ENCODE data around the gene GABRR2. TPM values are rescaled to one million over a fixed set of nuclear protein-coding genes. Genes with fewer than 3 reads are reported as not detected.

The GABRR2 gene
- total and polyA plus RNA-seq, 10 of the 15 experiments (the other 5 are each of a cell fraction or from before 2014, with no cell fraction given) = 0.16 to 0.72 (median 0.32) TPM; not detected in 2

GRCh38 chr6:89268776-89269175, 46.3 kb downstream of the GABRR2 start:
- Histone ChIP-seq H2AFZ (ENCODE audit: control insufficient read depth, low read depth, low read length) (no peak overlapping the region), H3K9me3 (replicated peaks; ENCODE audit: control insufficient read depth, insufficient read depth, low read length) (no peaks in the 10 kb centered on the region), H3K27me3 (replicated peaks in 1 of 2; ENCODE audit: control insufficient read depth in 2 of 2, insufficient read depth in 2 of 2, low read length in 1 of 2) (no peaks in the 10 kb centered on the region), H3K79me2 (ENCODE audit: control insufficient read depth, insufficient read depth, low read length) (no peaks in the 10 kb centered on the region), H3K4me1 (ENCODE audit: control insufficient read depth, insufficient read depth, low read length) (peaks cover 22% of the 10 kb centered on the region), H3K36me3 (ENCODE audit: control insufficient read depth in 2 of 2, insufficient read depth in 2 of 2, low read length in 1 of 2) (no peaks in the 10 kb centered on the region), H3K9ac (ENCODE audit: control insufficient read depth, insufficient read depth, low read length) (no peak overlapping the region), H4K20me1 (ENCODE audit: control insufficient read depth, insufficient read depth) (no peaks in the 10 kb centered on the region), H3K27ac (ENCODE audit: control insufficient read depth, insufficient read depth) (no peak overlapping the region), H3K4me3 (no peak overlapping the region), H3K4me2 (ENCODE audit: control insufficient read depth, insufficient read depth) (no peak overlapping the region)
- DNase-seq (ENCODE audit: low read depth, low spot score) (no peak), ATAC-seq (no peak), FAIRE-seq (no peak)
- BruUV-seq (replicated peaks) = no TSS peak
- POLR2A ChIA-PET = no interaction called here
- SMC1A ChIA-PET (ENCODE audit: uncharacterized antibody, unreplicated experiment) = interaction anchor here (0.9 to 2.1 kb wide), 3 partner anchors 9 to 104 kb away, joined by 3 to 7 read pairs (median 4); no protein-coding TSS in a partner anchor
- WGBS (ENCODE audit: insufficient coverage, insufficient replicate concordance, low lambda C conversion rate, missing lambda C conversion rate) = 70% methylated on average over 7 of the region's 7 CpGs
- RAD21 ChIA-PET (ENCODE audit: unreplicated experiment) = interaction anchor here (0.7 kb wide), 1 partner anchor 283 kb away, joined by 3 read pairs; no protein-coding TSS in a partner anchor
- intact Hi-C loops (cut with micrococcal nuclease; ENCODE audit: unreplicated experiment) (no loop called here), in situ Hi-C loops (cut with MboI) (no loop called here)
- CTCF ChIA-PET = interaction anchor here (1.5 kb wide), 2 partner anchors 14 to 27 kb away, joined by 3 to 5 read pairs; no protein-coding TSS in a partner anchor
- TF ChIP-seq GATAD2B (conservative IDR thresholded peaks at IDR 0.05; ENCODE audit: low read depth) (no peak), BHLHE40 (IDR thresholded peaks at IDR 0.05; ENCODE audit: borderline replicate concordance in 1 of 2, low read depth in 2 of 2, low read length in 1 of 2) (no peak), SPI1 (IDR thresholded peaks at IDR 0.05; ENCODE audit: borderline replicate concordance, insufficient read depth, low read depth, low read length) (no peak), MEF2B (IDR thresholded peaks at IDR 0.05; ENCODE audit: partially characterized antibody, poor library complexity, severe bottlenecking) (no peak), CEBPZ (IDR thresholded peaks at IDR 0.05; ENCODE audit: low read depth, low read length) (no peak), JUND (IDR thresholded peaks at IDR 0.05; ENCODE audit: low read depth, low read length) (no peak), BCL11A (IDR thresholded peaks at IDR 0.05; ENCODE audit: low read depth, low read length) (no peak), EGR1 (IDR thresholded peaks at IDR 0.05; ENCODE audit: borderline replicate concordance in 1 of 2, low read depth in 2 of 2, low read length in 2 of 2) (no peak), IRF4 (IDR thresholded peaks at IDR 0.05; ENCODE audit: low read depth, low read length) (no peak)
- TF ChIP-seq, protein P1, sequence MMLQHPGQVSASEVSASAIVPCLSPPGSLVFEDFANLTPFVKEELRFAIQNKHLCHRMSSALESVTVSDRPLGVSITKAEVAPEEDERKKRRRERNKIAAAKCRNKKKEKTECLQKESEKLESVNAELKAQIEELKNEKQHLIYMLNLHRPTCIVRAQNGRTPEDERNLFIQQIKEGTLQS (IDR thresholded peaks at IDR 0.05; ENCODE audit: borderline replicate concordance, extremely low read depth, low read depth, low read length) = no peak
- TF ChIP-seq, protein P2, sequence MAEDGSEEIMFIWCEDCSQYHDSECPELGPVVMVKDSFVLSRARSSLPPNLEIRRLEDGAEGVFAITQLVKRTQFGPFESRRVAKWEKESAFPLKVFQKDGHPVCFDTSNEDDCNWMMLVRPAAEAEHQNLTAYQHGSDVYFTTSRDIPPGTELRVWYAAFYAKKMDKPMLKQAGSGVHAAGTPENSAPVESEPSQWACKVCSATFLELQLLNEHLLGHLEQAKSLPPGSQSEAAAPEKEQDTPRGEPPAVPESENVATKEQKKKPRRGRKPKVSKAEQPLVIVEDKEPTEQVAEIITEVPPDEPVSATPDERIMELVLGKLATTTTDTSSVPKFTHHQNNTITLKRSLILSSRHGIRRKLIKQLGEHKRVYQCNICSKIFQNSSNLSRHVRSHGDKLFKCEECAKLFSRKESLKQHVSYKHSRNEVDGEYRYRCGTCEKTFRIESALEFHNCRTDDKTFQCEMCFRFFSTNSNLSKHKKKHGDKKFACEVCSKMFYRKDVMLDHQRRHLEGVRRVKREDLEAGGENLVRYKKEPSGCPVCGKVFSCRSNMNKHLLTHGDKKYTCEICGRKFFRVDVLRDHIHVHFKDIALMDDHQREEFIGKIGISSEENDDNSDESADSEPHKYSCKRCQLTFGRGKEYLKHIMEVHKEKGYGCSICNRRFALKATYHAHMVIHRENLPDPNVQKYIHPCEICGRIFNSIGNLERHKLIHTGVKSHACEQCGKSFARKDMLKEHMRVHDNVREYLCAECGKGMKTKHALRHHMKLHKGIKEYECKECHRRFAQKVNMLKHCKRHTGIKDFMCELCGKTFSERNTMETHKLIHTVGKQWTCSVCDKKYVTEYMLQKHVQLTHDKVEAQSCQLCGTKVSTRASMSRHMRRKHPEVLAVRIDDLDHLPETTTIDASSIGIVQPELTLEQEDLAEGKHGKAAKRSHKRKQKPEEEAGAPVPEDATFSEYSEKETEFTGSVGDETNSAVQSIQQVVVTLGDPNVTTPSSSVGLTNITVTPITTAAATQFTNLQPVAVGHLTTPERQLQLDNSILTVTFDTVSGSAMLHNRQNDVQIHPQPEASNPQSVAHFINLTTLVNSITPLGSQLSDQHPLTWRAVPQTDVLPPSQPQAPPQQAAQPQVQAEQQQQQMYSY (CRISPR knock-in tag; IDR thresholded peaks at IDR 0.05) = no peak
- TF ChIP-seq, protein P3, sequence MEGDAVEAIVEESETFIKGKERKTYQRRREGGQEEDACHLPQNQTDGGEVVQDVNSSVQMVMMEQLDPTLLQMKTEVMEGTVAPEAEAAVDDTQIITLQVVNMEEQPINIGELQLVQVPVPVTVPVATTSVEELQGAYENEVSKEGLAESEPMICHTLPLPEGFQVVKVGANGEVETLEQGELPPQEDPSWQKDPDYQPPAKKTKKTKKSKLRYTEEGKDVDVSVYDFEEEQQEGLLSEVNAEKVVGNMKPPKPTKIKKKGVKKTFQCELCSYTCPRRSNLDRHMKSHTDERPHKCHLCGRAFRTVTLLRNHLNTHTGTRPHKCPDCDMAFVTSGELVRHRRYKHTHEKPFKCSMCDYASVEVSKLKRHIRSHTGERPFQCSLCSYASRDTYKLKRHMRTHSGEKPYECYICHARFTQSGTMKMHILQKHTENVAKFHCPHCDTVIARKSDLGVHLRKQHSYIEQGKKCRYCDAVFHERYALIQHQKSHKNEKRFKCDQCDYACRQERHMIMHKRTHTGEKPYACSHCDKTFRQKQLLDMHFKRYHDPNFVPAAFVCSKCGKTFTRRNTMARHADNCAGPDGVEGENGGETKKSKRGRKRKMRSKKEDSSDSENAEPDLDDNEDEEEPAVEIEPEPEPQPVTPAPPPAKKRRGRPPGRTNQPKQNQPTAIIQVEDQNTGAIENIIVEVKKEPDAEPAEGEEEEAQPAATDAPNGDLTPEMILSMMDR (IDR thresholded peaks at IDR 0.05 in 2 of 3, conservative IDR thresholded peaks at IDR 0.05 in 1 of 3; ENCODE audit: control insufficient read depth in 2 of 3, extremely low read depth in 1 of 3, insufficient read depth in 1 of 3, low read depth in 3 of 3, low read length in 3 of 3) = no peak
